HG03378 (cell line): ENCODE results near the gene MAP6.

ENCODE experiments used
- ATAC-seq: cut with Tn5 transposase; IDR thresholded peaks from one replicate; pipeline ENCODE4 v1.9.1; 2021; ENCODE audit warnings: mild to moderate bottlenecking, moderate library complexity; ENCODE audit not compliant: unreplicated experiment

Gene MAP6

DNA sequence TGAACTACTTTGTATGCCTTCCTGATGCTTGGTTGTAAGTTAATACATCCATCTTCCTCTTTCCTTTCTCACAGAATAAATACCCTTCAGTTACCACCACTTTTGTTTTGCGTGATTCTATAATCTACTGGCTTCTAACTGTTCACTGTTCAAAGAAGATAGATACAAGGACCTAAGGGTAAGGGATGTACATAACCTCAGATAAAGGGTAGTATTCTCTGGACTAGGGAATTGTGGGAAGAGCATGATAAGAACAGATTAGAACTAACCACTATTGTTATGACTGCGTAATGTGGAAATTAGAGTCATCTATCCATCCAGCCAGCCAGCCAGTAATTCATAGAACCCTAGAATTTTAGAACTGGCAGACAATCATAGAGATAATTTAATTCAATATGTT lies 36.4 kb downstream of the MAP6 start:
- no peak for ATAC-seq

DNA sequence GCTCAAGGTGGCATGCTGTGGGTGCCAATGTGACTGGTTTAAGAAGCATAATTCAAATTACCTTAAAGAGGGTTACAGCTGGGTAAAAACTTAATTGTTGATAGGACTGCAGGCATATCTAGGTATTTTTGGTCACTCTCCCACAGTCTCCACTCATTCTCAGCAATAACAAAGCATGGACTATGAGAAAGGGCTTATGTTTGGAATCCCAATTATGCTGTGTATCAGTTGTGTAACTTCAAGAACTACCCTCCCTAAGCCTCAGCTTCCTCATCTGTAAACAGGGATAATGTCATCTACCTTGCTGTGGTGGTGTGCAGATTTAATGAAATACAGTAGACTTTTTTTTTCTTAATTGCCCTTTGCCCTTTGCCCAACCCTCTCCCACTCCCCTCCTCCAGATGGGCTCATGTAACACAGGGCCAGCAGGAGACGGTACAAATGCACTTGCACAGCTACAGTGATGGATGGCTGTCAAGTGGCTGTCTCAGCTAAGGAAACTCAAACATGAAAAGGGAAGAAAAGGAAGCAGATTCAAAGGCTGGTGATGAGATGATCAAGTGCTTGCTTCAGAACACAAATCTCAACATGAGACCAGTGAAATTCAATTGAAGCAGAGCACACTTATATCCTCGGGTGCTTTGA lies 37.6 kb downstream of the MAP6 start:
- no peak for ATAC-seq

DNA sequence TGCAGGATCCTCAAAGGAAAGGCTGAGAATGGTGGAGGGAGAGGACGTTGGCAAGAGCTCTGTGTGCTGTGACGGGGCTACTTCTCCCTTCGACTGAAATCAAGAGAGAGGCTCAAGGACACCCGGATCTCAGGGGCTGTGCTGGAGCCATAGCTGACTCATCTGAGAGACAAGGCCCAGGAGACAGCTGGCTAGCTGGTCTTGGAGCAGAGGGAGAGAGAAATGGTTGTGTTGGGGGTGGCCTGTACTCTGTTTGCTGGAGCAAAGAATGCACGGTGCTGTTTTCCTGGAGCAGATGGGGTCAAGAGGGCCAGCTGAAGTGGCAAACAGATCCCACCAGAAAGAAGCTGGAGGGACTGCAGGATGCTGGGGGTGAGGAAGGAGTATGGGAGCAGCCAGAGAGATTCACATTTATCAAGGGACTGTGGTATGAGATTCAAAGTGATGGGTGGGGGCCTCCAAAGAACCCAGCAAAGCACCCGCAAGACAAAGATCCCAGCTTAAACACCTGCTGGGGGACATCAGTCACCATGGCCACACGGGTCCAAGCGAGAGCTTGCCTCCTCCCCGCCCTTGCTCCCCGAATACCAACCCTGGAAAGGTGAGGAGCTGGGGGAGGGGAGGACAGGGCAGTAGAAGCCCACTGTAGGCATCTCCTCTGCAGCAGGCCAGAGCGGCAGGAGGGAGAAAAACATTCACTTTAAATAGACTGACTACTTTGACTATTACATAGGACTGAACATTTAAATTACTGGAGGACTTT lies 40.8 kb downstream of the MAP6 start:
- no peak for ATAC-seq

DNA sequence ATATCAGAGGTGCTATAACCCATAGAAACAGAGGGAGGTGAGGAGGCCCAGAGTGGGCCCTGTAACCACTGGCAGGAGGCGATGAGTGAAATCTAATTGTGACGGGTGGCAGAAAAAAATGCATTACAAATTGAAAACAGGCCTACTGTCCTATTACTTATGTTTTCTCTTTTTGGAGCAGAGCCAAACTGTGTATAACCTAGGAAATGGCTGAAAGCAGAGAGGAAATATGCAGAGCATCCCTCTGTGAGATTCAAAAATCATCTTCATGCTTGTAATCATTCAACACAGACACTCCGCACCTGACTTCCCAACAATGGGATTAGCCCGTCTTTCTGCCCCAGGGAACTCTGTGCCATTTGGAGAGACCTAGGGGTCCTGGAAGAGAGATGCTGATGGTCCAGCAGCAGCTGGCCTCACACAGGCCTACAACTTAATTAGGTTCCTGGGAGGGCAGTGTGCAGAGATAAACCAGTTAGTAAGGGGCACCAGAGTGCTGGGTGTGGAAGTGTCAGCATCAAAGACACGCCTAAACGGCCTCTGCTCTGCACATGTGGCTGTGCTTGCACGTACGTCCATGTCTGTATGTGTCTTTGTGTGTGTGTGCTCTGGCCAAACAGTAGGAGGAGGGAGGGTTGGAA lies 41.8 kb downstream of the MAP6 start:
- ATAC-seq, result no peak

DNA sequence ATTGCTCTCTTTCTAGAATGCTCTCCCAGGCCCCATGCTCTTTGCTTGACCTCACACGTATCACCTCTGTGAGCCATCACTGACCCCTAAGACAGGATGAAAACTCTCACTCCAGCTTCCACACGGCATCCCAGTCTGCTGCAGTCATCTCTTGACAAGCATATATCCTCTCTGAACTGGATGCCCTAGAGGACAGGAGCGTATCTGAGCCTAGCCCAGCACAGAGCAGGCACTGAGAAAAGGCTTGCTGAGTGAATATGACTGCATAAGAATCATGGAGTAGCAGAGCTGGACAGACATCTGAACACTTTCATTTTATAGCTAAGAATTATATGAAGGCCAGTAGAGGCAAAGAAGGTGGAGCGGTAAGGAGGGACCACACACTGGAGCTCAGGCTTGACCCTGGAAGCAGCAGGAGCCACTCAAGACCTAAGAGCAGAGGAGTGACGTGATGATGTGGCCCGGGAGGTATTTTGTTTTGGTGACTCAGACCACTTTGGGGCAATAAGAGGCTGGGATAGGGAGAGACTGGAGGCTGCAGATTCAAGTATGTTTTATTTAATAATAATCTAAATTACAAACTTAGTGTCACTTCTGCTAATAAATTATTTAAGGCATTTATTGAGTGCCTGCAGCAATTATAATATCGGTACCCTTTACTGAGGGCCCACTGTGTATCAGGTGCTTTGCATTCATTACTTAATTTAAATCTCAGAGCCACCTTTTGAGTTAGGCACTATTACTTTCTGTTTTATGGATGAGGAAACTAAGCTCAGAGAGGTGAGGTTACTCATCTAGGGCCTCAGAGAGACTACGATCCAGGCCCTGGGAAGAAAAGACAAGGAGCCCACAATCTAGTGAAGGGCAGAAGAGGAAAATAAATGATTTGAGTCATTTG lies 42.6 kb downstream of the MAP6 start:
- no peak for ATAC-seq

DNA sequence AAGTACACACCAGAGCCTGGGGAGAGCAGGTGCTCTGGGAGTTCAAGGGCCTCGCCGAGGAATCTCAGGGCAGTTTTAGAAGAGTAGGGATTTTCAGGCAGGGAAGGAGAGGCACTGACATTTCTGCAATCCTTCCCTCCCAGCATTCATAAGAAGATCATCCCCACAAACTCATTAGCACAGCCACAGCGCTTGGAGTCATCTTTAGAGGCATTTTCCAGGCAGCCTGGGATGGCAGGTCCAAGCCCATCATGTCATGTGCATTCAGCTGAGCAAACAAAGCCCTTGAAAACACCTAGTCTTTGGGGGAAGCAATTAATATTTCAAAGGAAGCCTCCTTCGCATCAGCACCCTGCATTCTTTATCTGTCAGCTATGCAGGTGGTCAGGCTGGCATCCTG lies 43.8 kb downstream of the MAP6 start:
- no peak for ATAC-seq

DNA sequence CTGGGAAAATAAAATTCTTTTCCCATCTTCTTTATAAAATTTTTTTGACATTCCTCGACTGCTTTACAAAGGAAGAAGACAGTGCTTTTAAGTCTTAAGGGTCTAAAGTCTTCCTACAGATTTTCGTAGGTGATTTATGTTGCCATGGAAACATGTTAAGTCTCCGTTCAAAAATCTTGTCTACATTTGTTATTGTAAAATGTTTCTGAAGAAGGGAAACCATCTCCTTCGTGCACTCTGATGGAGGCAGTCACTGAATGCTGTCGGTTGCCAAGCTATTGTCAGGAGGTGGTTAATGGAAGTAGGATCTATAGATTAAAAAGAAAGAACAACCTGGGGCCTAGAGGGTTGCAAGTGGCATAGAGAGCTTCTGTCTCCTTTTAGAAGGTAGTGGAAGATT lies 52.6 kb downstream of the MAP6 start:
- no peak for ATAC-seq

DNA sequence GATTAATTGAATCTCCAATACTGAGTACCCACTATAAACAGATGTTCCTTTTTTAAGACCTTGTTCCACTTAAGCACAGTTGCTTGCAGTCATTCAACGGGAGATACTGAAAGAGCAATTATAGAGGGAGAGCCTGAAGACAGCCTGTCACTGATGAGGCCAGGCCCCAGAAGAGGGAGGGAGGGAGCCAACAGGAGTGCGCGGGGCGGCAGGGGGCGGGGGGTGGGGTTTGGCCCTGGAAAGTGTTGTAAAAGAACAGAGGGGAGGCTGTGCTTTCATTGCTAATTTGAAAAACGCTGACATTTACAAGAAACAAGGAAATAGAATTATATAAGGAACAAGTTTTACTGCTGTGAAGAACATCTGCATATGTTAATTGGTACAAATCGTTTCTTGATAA lies 53.1 kb downstream of the MAP6 start:
- no peak for ATAC-seq

DNA sequence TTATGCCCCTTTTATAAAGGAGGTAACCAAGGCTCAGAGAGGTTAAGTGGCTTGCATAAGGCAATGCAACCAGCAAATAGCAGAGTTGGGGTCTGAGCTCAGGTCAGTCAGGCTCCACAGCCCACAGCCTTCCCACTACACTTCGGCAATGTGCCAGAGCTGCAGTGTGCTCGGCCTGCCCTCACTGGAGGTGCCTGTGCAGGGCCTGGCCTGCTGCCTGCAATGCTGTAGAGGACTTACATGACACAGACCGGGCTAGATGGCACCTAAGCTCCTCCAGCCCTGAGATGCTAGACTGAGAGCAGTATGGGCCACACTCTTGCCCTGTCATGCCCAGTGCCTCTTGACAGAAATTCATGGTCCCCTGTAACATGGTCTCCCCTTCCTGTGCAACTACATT lies 57.0 kb downstream of the MAP6 start:
- no peak for ATAC-seq

DNA sequence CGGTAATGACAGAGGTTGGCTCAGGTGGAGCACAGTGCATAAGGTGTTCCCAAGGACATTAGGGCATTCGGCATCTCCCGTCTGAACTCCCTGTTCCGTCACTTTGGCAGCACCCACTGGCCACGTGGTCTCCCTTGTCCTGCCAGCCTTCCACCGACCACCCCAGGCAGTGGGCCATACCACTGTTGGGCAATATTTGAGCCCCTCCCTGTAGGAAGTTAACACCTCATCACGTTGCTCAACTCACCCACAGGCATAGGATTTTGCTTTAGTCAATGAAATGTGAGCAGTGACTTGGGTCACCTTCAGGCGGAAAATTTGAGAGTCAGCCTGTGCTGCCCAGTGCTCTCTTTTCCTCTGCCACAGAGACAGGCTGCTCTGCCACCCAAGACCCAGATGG lies 62.7 kb downstream of the MAP6 start:
- no peak for ATAC-seq

DNA sequence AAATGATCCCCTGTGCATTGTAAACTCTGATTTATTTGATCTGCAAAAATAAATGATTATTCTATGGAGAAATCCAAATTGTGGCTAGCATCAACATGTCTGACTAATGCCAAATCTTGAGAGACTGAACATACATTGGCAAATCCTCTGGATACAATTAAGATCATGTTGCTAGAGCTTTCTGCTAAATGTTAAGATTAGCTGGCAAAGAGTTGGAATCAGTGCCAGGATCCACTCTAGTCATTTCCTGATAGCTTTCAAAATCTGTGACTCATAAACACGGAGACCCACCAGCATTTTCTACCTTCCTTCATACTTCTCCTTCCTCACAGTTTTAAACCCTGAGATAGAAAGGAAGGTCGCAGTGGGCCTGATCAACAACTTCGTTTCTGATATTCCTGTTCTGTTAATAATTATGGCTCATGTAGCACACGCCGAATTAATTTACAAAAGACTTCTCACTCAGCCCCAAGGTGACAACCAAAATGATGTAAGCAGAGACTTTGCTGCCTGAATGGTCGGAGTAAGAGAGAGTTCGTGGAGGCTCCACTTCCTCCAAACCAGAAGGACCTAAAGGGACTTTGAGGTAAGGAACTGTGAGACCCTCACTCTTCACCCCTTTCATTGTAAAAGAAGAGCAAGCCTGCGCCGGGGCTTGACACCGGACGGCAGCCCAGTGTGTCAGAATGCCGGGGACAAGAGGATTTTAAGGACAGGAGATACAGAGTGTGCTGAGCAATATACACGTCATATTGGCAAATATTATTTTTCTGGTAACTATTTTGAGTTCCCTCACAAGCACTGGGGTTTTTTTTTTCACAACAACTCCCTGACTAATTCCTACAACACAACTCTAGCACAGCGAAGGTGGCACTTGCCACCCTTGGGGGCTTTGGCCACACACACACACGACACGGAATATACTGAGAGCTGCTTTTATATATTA lies 64.8 kb downstream of the MAP6 start:
- no peak for ATAC-seq

DNA sequence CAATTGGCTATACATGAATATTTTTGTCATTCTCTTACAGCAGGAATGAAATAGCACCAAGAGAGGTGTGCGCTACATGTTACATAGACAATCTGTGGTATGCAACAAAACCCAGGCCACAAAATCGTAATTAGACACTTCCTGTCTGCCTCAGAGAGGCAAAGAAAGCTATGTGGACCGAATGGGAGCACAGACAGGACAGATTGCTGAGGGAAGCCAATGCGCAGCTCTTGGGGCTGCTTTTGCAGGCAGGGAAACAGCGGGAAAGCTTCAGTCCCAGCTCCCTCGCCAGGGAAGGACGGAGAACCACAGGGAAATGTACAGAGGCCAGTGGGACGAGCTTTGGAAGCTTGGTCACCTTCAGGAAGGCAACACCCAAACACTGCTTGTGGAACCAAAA lies 65.9 kb downstream of the MAP6 start:
- ATAC-seq, result no peak

DNA sequence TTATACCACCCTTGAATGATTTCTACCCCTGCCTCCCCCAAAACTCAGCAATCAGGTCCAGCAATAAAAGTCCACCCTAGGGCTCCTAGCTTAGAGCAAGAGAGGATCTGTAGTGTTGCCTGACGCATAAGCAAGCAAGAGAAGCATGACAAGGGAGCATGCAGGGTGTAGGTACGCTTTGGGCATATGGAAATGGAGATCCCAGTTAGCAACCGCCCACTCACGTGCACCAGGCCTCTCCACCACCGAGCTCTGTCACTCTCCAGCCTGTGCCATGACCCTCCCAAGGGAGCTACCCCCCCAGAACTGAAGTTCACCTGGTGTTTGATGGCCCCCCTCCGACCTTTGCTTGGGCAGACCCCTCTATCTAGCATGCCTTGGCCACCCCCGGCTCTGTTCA lies 67.3 kb downstream of the MAP6 start:
- ATAC-seq, result no peak

DNA sequence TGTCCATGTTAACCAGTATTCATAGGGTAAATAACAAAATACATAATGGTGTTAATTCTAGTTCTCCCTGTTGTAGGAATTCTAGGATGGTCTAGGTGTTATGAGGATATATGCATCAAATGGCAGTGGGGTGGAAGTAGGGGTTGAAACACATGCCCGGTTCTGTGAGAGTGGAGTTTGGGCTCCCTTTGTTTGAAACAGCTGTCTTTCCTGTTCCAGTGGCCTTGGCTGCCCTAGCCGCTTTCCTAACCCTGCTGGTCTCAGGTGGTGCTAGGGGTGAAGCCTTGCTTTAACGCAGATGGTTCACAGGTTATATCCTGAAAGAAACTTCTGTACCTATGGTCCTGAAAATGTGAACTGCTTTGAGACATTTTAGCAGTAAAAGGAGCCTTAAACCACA lies 68.5 kb downstream of the MAP6 start:
- ATAC-seq, result no peak

DNA sequence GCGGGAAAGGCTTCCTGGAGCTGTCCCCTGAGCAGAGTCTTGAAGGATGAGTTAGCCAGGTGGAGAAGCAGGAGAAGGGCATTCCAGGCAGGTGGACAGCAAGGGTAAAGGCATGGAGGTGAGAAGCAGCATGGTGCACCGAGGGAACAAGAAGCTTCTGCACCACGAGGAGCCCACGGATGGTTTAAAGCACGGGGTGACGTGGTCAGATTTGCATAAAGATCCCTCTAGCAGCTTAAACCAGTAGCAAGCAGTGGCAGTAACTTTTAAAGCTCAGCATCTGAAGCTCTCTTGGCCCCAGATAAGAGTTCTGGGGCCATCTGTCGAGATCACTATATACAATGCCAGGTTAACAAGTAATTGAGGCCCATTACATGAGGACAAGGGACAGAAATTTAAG lies 69.9 kb downstream of the MAP6 start:
- ATAC-seq, result no peak

DNA sequence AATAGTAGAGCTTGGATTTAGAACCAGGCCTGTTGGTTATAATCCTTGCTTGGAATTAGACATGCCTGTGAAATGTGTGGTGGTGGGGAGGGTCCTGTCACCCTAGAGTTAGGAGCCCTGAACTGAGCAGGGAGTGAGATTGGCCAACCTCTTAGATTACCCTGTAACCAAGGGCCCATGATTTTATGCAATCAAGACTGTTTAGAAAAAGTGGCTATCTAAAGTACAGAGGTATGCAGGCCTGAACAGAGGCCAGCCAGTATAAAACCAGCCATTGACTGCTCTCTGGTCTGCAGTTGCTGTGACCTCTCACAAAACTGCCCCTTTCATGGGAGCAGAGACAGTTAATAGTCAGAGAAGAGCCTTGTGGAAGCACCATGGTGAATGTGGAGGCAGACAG lies 70.6 kb downstream of the MAP6 start:
- ATAC-seq, result no peak

DNA sequence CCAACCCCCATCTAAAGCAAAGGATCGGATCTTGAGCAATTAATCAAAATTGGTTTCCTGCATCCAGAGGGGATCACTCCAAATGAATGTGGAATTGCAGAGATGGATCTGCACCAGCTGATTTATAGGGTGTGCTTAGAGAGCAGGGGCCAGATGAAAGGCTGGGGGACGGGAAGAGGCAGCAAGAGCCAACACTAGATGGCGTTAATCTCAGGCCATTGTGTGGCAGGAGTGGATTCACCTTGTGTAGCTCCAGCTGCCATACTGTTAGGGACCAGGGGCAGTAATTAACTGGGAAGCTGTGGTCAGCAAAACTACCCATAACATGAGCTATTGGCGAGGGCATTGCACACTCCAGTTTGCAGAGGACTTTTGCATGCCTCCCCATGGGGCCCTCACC lies 71.2 kb downstream of the MAP6 start:
- ATAC-seq, result no peak

DNA sequence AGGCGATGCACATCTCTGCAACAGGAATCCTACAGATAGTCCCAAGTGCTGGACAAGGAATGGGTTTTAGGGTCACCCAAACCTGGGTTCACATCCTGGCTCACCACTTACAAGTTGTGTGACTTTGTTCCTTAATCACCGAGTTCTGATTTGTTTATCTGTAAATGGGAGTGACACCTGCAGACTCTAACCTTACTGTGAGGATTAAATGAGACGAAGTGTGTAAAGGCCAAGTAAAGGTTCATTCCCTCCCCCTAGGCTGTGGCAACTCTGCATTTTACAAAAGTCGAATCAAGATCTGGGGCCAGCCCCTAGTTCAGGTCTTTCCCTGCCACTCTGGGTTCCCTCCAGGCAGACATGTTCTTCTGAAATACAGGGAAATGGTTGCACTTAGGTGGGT lies 71.9 kb downstream of the MAP6 start:
- no peak for ATAC-seq

DNA sequence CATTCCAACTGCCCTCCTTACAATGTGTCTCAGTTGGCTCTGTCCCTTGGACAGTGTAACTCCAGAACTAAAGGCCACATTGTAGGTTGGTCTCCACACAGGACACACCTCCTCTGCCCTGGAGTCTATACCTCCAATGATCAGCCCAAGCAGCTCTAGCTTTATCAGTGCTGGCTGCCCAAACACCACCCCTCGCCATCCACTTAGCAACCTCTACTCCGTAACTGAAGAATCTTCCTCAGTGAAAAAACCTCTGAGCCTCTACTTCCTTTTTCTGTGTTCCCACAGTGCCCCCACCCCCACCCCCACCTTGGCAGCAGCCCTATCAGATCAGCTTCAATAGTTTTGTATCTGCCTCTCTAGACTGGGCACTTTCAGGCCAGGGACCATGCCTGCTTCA lies 73.4 kb downstream of the MAP6 start:
- no peak for ATAC-seq

DNA sequence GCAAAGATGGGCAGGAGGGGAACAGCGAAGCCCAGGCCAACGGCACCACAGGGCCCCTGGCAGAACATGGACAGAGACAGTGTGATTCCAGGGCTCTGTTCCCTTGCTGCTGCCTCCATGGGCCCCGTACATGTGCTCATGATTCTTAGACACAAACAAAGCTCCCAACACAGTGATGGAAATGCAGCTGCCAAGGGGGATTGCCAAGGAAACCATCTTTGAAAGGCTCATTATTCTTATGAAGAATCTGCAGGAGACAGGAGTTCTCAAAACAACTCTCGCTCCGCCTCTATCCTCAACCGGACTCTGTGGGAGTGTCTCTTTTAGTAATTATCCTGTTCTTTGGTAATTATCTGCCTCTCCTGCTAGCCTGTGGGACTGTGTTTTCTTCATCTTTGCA lies 74.6 kb downstream of the MAP6 start:
- no peak for ATAC-seq
